Activated gamma-delta T cell (primary cell): ENCODE measurements around the gene OLIG3.

Experiments used
- DNase-seq: peaks from one replicate; lab custom pipeline; 2025; lab: John Stamatoyannopoulos, UW

OLIG3 gene

GRCh38 chr6:137467211-137467610 lies 27.0 kb downstream of the OLIG3 start:
- no peak for DNase-seq

GRCh38 chr6:137465378-137466009 lies 28.7 kb downstream of the OLIG3 start:
- no peak for DNase-seq

GRCh38 chr6:137452333-137452894 lies 41.8 kb downstream of the OLIG3 start:
- DNase-seq = no peak

GRCh38 chr6:137443901-137444300 lies 50.3 kb downstream of the OLIG3 start:
- DNase-seq = no peak
